Measurements from ENCODE around the gene CRYBA1. TPM values are rescaled to one million over a fixed set of nuclear protein-coding genes. Genes with fewer than 3 reads are reported as not detected.
"Not testable (repeated sequence)": the region's sequence is repeated elsewhere in the genome, so short reads cannot be mapped to it uniquely, and the experiment has no call there.

Gene CRYBA1
- total RNA-seq, 1 donor from 2014 or later, result not detected

DNA sequence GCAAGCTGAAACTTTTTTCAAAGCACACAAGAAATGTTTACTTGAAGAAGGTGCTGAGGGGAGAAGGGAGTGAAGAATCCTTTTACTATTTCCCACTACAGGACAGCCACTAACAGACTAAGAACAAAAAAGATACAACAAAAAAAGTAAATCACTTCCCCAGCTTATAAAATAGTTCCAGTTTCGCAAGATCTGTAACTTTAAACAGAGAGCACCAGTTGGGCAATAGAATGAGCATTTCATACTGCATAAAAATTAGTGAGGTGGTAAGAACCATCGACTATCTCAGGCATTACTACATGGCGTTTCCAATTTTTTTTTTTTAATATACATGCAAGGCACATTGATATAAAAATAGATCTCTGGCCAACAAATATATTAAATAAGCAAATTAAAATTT, 11.1 kb downstream of the CRYBA1 start:
- POLR2A ChIA-PET, result interaction anchor here (0.6 kb wide), 1 partner anchor 109 kb away, joined by 3 read pairs; no protein-coding TSS in a partner anchor
- Mint-ChIP-seq H3K9me3 (no peaks in the 10 kb centered on the region), H3K27ac (no peak overlapping the region), H3K4me3 (no peak overlapping the region), H3K27me3 (no peaks in the 10 kb centered on the region), H3K36me3 (ENCODE audit: low read depth) (peaks cover 62% of the 10 kb centered on the region), H3K4me1 (peaks cover 3% of the 10 kb centered on the region)
- intact Hi-C loops (cut with micrococcal nuclease), result no loop called here
- DNase-seq, result no peak
- CTCF ChIA-PET, result interaction anchor here (0.9 to 1.4 kb wide), 2 partner anchors 109 to 112 kb away, joined by 3 to 4 read pairs; no protein-coding TSS in a partner anchor
- TF ChIP-seq, protein P1, sequence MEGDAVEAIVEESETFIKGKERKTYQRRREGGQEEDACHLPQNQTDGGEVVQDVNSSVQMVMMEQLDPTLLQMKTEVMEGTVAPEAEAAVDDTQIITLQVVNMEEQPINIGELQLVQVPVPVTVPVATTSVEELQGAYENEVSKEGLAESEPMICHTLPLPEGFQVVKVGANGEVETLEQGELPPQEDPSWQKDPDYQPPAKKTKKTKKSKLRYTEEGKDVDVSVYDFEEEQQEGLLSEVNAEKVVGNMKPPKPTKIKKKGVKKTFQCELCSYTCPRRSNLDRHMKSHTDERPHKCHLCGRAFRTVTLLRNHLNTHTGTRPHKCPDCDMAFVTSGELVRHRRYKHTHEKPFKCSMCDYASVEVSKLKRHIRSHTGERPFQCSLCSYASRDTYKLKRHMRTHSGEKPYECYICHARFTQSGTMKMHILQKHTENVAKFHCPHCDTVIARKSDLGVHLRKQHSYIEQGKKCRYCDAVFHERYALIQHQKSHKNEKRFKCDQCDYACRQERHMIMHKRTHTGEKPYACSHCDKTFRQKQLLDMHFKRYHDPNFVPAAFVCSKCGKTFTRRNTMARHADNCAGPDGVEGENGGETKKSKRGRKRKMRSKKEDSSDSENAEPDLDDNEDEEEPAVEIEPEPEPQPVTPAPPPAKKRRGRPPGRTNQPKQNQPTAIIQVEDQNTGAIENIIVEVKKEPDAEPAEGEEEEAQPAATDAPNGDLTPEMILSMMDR (IDR thresholded peaks at IDR 0.05), result no peak
- ATAC-seq (ENCODE audit: low read depth), result no peak

DNA sequence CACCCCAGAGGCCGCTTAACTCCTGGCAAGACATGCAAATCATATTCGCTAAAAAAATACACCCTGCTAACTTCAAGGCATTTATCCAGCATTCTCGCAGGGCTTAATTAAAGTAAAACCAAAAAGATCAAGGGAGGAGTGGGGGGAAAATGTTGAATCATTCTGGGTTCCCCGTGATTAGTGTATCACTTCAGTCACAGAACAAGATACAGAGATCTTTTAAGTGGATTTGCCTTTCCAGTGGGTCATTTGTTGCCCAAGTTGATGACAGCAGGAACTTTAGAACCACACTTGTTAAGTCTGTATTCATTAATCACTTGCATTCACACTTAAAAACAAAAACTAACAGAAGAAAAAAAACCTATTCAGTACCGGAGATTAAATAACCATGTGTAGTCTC, 17.3 kb downstream of the CRYBA1 start:
- Mint-ChIP-seq H3K9me3 (no peaks in the 10 kb centered on the region), H3K4me3 (no peak overlapping the region), H3K4me1 (no peaks in the 10 kb centered on the region), H3K27ac (no peak overlapping the region), H3K36me3 (ENCODE audit: low read depth) (peaks cover 78% of the 10 kb centered on the region), H3K27me3 (no peaks in the 10 kb centered on the region)
- ChIA-PET CTCF (no interaction called here), POLR2A (no interaction called here)
- no peak for ATAC-seq (ENCODE audit: low read depth)
- DNase-seq, result no peak
- TF ChIP-seq, protein P1 (IDR thresholded peaks at IDR 0.05), result no peak
- intact Hi-C loops (cut with micrococcal nuclease), result no loop called here

DNA sequence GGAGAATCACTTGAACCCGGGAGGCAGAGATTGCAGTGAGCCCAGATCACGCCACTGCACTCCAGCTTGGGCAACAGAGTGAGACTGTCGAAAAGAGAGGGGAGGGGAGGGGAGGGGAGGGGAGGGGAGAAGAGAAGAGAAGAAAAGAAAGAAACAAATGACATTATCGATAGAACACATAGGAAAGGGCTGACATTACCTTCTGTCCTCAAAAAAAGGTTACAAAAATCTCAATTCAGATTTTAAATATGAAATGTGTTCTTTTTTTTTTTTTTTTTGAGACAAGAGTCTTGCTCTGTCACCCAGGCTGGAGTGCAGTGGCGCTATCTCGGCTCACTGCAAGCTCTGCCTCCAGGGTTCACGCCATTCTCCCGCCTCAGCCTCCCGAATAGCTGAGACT, 25.3 kb downstream of the CRYBA1 start:
- H3K4me1 Mint-ChIP-seq, result peaks cover 30% of the 10 kb centered on the region
- H3K4me3 Mint-ChIP-seq; ATAC-seq (ENCODE audit: low read depth); H3K9me3 Mint-ChIP-seq; DNase-seq; POLR2A ChIA-PET; intact Hi-C loops (cut with micrococcal nuclease); H3K27ac Mint-ChIP-seq; H3K27me3 Mint-ChIP-seq: not testable (repeated sequence)
- H3K36me3 Mint-ChIP-seq (ENCODE audit: low read depth), result peaks cover 76% of the 10 kb centered on the region
- CTCF ChIA-PET, result interaction anchor here (0.6 kb wide), 1 partner anchor 265 kb away, joined by 3 read pairs; no protein-coding TSS in a partner anchor

DNA sequence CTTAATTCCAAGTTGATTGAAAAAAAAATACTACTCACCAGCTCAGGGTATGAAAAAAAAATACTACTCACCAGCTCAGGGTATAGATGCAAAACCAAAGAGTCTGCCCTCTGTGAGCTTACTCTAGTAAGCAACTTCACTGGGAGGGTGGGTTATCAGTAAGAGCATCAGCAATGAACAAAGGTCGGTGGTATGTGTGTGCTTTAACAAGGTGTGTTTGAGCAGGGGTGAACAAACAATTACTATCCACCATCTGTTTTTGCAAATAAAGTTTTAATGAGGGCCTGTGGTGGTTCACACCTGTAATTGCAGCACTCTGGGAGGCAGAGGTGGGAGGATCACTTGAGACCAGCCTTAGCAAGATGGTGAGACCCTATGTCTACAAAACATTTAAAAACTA, 27.3 kb downstream of the CRYBA1 start:
- H3K27me3 Mint-ChIP-seq, result no peaks in the 10 kb centered on the region
- H3K4me3 Mint-ChIP-seq, result no peak overlapping the region
- ChIA-PET POLR2A (interaction anchor here (0.7 kb wide), 1 partner anchor 62 kb away, joined by 3 read pairs; no protein-coding TSS in a partner anchor), CTCF (interaction anchor here (1.3 kb wide), 1 partner anchor 54 kb away, joined by 3 read pairs; no protein-coding TSS in a partner anchor)
- peaks cover 4% of the 10 kb centered on the region for H3K9me3 Mint-ChIP-seq
- no peak for DNase-seq
- peaks cover 43% of the 10 kb centered on the region for H3K4me1 Mint-ChIP-seq
- no peak for ATAC-seq (ENCODE audit: low read depth)
- no peak overlapping the region for H3K27ac Mint-ChIP-seq
- TF ChIP-seq, protein P1 (IDR thresholded peaks at IDR 0.05), result no peak
- H3K36me3 Mint-ChIP-seq (ENCODE audit: low read depth), result peaks cover 81% of the 10 kb centered on the region
- intact Hi-C loops (cut with micrococcal nuclease), result loop anchor here (2.0 kb wide), 1 partner anchor 15 kb away; no protein-coding TSS in a partner anchor

DNA sequence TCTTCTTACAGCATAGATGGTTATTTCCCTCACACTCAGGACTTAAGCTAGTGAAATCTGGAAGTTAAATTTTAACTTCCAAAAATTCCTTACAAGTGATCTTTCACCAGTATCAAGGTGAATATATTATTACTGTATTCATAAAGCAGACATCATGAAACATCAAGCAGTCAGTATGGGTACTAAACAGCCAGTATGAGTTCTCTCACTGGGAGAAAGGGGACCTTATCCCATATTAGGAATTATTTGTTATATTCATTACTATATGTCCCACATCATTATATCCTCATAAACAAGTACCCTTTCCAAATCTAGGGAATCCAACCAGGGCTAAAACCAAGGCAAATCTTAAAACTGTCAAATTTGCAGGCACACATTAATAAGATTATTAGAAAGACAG, 32.0 kb downstream of the CRYBA1 start:
- Mint-ChIP-seq H3K4me1 (peaks cover 56% of the 10 kb centered on the region), H3K9me3 (peaks cover 7% of the 10 kb centered on the region), H3K27ac (no peak overlapping the region), H3K4me3 (no peak overlapping the region), H3K36me3 (ENCODE audit: low read depth) (peaks cover 88% of the 10 kb centered on the region), H3K27me3 (no peaks in the 10 kb centered on the region)
- ATAC-seq (ENCODE audit: low read depth), result no peak
- intact Hi-C loops (cut with micrococcal nuclease), result no loop called here
- CTCF ChIA-PET, result no interaction called here
- no peak for DNase-seq
- TF ChIP-seq, protein P1 (IDR thresholded peaks at IDR 0.05), result no peak
- POLR2A ChIA-PET, result interaction anchor here (3.7 kb wide), 1 partner anchor 15 kb away, joined by 12 read pairs; the partner anchor contains the start of gene NUFIP2
